HepG2 (cell line): Measurements from ENCODE around the gene LYRM4. TPM values are rescaled to one million over a fixed set of nuclear protein-coding genes. Genes with fewer than 3 reads are reported as not detected.

Experiments
- ATAC-seq: fragments of 200-7000 bp; cut with Tn5 transposase; 3 replicates; pipeline ENCODE4 v1.9.1; 2020; ENCODE audit warnings: mild to moderate bottlenecking, moderate library complexity
- BruUV-seq: library from RNA; stranded (reverse); fragments of 400-500 nt; replicated peaks from 2 replicates; lab custom pipeline; 2021; lab: Mats Ljungman, UMichigan
- CTCF ChIA-PET: fragments of 300-600 bp; formaldehyde crosslinking; extraction: SDS; loops from one replicate; lab custom pipeline; 2021; ENCODE audit warnings: low total read pairs, inconsistent platforms, low intra/inter-chr PET ratio; lab: Yijun Ruan, JAX
- POLR2A ChIA-PET: fragments of 350-600 bp; sonication (Branson Sonifier 250); formaldehyde crosslinking; loops from one replicate; lab custom pipeline; 2020; ENCODE audit warnings: antibody characterized with exemption, inconsistent platforms; lab: Yijun Ruan, JAX
- DNase-seq: peaks from one replicate; pipeline ENCODE4 v3.0.0-alpha.2; 2015; ENCODE audit warnings: low spot score
- FAIRE-seq: peaks from 3 replicates; lab custom pipeline; 2011; peaks lifted over from hg19 to GRCh38; lab: Jason Lieb, UNC
- H2AFZ ChIP-seq: one replicate; pipeline ENCODE4 v1.6.1; 2011; ENCODE audit warnings: low read length, inconsistent platforms
- H3K27ac ChIP-seq: fragments of 300-600 bp; 3 replicates; pipeline ENCODE4 v1.8.0; 2011; ENCODE audit warnings: mixed run types, mild to moderate bottlenecking, mixed read lengths, low read length, inconsistent platforms; ENCODE audit not compliant: insufficient read depth; ENCODE audit errors: extremely low read length
- H3K27me3 ChIP-seq, 2 experiments: fragments of 200-600 bp in 1 of 2; 2 replicates in 1 of 2; 3 replicates in 1 of 2; pipeline versions ENCODE4 v1.6.0 to v1.8.0; 2011; ENCODE audit warnings: low read length in 2 of 2, mild to moderate bottlenecking in 2 of 2, moderate library complexity in 2 of 2, inconsistent platforms in 1 of 2; ENCODE audit not compliant: insufficient read depth in 2 of 2, control insufficient read depth in 1 of 2
- H3K36me3 ChIP-seq, 2 experiments: fragments of 200-600 bp in 1 of 2; replicated peaks in 1 of 2; 2 replicates in 1 of 2; 3 replicates in 1 of 2; pipeline versions ENCODE4 v1.5.1 to v1.8.0; 2011; ENCODE audit warnings: low read length in 2 of 2, inconsistent platforms in 1 of 2; ENCODE audit not compliant: insufficient read depth in 2 of 2, control insufficient read depth in 1 of 2
- H3K4me1 ChIP-seq: 2 replicates; pipeline ENCODE4 v1.5.1; 2012; ENCODE audit warnings: low read length, inconsistent platforms; ENCODE audit not compliant: insufficient read depth
- H3K4me2 ChIP-seq: 2 replicates; pipeline ENCODE4 v1.6.0; 2011; ENCODE audit warnings: low read depth, low read length, inconsistent platforms
- H3K4me3 ChIP-seq, 3 experiments: fragments of 200-600 bp in 1 of 3; sonication (generic), shearing (Covaris generic) in 1 of 3; replicated peaks in 1 of 3; 2 replicates each; pipeline ENCODE4 v1.5.1; 2011 to 2016; ENCODE audit warnings: low read length in 3 of 3, inconsistent platforms in 2 of 3, low read depth in 2 of 3, mild to moderate bottlenecking in 2 of 3, control low read depth in 1 of 3, mixed read lengths in 1 of 3; ENCODE audit not compliant: insufficient read depth in 1 of 3
- H3K79me2 ChIP-seq: one replicate; pipeline ENCODE4 v1.6.1; 2011; ENCODE audit warnings: low read length, inconsistent platforms; ENCODE audit not compliant: insufficient read depth
- H3K9ac ChIP-seq: 2 replicates; pipeline ENCODE4 v1.6.0; 2011; ENCODE audit warnings: mild to moderate bottlenecking, low read depth, low read length, inconsistent platforms; ENCODE audit not compliant: insufficient read depth
- H3K9me3 ChIP-seq: 2 replicates; pipeline ENCODE4 v1.5.1; 2012; ENCODE audit warnings: mild to moderate bottlenecking, low read length
- H4K20me1 ChIP-seq: 2 replicates; pipeline ENCODE4 v1.6.0; 2011; ENCODE audit warnings: inconsistent platforms, mild to moderate bottlenecking, low read length, moderate library complexity; ENCODE audit not compliant: insufficient read depth
- RBM22 ChIP-seq: fragments of 200-400 bp; formaldehyde crosslinking; optimal IDR thresholded peaks from 2 replicates; pipeline ENCODE3; 2017; ENCODE audit warnings: mild to moderate bottlenecking, low read length, moderate library complexity
- SRSF4 ChIP-seq: fragments of 200-400 bp; formaldehyde crosslinking; IDR thresholded peaks from one replicate; pipeline ENCODE4 v1.6.1; 2018; ENCODE audit warnings: mild to moderate bottlenecking, low read depth, low read length, moderate library complexity; ENCODE audit not compliant: poor library complexity, severe bottlenecking
- TEF ChIP-seq: sonication (generic); formaldehyde crosslinking; IDR thresholded peaks from 2 replicates; pipeline ENCODE4 v1.5.0; 2020; ENCODE audit warnings: missing genetic modification reagents
- ZBTB39 ChIP-seq: sonication (generic); formaldehyde crosslinking; IDR thresholded peaks from 2 replicates; pipeline ENCODE4 v1.5.0; 2020; ENCODE audit warnings: missing genetic modification reagents
- ZNF263 ChIP-seq: sonication (generic); formaldehyde crosslinking; IDR thresholded peaks from 2 replicates; pipeline ENCODE4 v1.4.0; 2020; ENCODE audit warnings: missing genetic modification reagents
- ZNF296 ChIP-seq: sonication (generic); formaldehyde crosslinking; conservative IDR thresholded peaks from 2 replicates; pipeline ENCODE4 v1.5.0; 2020; ENCODE audit warnings: mild to moderate bottlenecking, missing genetic modification reagents
- ZNF7 ChIP-seq: IDR thresholded peaks from 2 replicates; pipeline ENCODE4 v1.6.1; 2016; ENCODE audit warnings: missing biosample characterization, missing genetic modification reagents
- WGBS: methylation state at CpG from one replicate; pipeline ENCODE4 v1.1.6; 2017; ENCODE audit warnings: low lambda C conversion rate; 5-methylcytosine and 5-hydroxymethylcytosine counted together
- in situ Hi-C: cut with HindIII; loops from 2 replicates; pipeline ENCODE4 v1.10.0; 2017; ENCODE audit warnings: low pct_unique_long_range_greater_than_20kb; ENCODE audit not compliant: extremely low pct_ligation_motif_present
- intact Hi-C: fragments of 100-400 bp; cut with micrococcal nuclease; formaldehyde crosslinking; loops from one replicate; pipeline ENCODE4 v1.10.0; 2022; ENCODE audit not compliant: unreplicated experiment
- polyA plus RNA-seq, 8 experiments: library from polyadenylated mRNA; depleted of rRNA in 3 of 8; stranded (reverse) in 7 of 8; unstranded in 1 of 8; fragments of >200 nt; fragmentation: Illumina TruSeq in 4 of 8; extraction: Trizol in 4 of 8; gene quantifications; 2 replicates each; pipeline versions ENCODE4 v1.2.1 to v1.2.3, GENCODE V29; 2011 to 2016; ENCODE audit warnings: low read depth in 4 of 8, missing spikeins in 1 of 8, mixed read lengths in 1 of 8; ENCODE audit not compliant: insufficient read depth in 1 of 8
- total RNA-seq, 5 experiments: library from RNA; depleted of rRNA; stranded (reverse); fragments of >200 nt; fragmentation: Illumina TruSeq; extraction: Trizol; gene quantifications; 2 replicates each; pipeline ENCODE4 v1.2.3, GENCODE V29; 2016; ENCODE audit warnings: low read depth in 1 of 5
- TF ChIP-seq, protein P1 (sequence below): sonication (generic); formaldehyde crosslinking; IDR thresholded peaks from 2 replicates; pipeline ENCODE4 v1.4.0; 2020; ENCODE audit warnings: missing genetic modification reagents, borderline replicate concordance

Gene LYRM4
- total and polyA plus RNA-seq, 2 of the 13 experiments (the other 11 are each of a cell fraction or from before 2014, with no cell fraction given) = 64.6 to 67.5 TPM

GRCh38 chr6:5184218-5184617, 76.5 kb downstream of the LYRM4 start (continued):
- no peak for TF ChIP-seq TEF (CRISPR knock-in tag)
- no peak for TF ChIP-seq ZNF296
- no peak for TF ChIP-seq ZNF7 (CRISPR knock-in tag)
- TF ChIP-seq ZBTB39 = no peak
- no peak for TF ChIP-seq ZNF263 (CRISPR knock-in tag)
- TF ChIP-seq, protein P1, sequence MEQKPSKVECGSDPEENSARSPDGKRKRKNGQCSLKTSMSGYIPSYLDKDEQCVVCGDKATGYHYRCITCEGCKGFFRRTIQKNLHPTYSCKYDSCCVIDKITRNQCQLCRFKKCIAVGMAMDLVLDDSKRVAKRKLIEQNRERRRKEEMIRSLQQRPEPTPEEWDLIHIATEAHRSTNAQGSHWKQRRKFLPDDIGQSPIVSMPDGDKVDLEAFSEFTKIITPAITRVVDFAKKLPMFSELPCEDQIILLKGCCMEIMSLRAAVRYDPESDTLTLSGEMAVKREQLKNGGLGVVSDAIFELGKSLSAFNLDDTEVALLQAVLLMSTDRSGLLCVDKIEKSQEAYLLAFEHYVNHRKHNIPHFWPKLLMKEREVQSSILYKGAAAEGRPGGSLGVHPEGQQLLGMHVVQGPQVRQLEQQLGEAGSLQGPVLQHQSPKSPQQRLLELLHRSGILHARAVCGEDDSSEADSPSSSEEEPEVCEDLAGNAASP (CRISPR knock-in tag) = no peak

DNA sequence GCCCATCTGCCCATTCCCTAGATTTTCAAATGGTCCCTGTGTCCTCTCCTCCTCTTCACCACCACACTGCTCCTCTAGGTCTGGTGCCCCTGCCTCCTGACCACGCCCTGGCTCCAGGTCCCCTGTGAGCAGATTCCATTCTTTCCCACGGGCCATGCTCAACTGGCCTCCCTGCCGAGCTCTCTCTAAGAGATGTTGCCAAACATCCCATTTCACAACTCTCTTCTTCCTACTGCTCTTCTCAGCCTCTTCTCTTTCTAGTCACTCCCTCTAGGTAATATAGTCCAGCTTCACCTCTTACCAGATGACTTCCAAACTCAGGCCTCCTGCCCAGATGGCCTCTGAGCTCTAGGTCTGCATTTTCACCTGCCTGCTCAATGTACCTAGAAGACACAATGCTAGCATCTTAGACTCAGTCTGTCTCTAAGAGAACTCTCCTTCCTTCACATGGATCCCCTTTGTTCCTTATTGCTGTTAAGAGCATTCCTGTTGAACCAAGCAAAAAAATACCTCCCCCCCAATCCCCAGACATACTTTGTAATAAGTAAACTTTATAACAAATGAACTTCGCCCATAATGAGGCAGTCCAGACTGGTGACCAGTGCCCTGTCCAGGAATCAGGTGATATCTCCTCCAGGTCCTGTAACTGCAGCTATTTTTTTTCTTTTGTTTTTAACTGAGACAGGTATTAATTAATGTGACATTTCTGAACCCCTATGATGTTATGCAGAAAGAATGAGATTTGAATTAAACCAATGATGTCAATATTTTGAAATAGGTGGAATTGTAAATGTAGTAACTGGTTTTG, 79.0 kb downstream of the LYRM4 start:
- POLR2A ChIA-PET = no interaction called here
- Histone ChIP-seq H3K9me3 (no peaks in the 10 kb centered on the region), H3K79me2 (peaks cover 2% of the 10 kb centered on the region), H3K4me2 (no peak overlapping the region), H3K27me3 (no peaks in the 10 kb centered on the region)
- ATAC-seq (no peak), DNase-seq (no peak)
- no TSS peak for BruUV-seq
- peak; percentile 64 for TF ChIP-seq RBM22
- TF ChIP-seq SRSF4 = no peak
- TF ChIP-seq, all 625 proteins: peak for 1
- Histone ChIP-seq H3K27ac (no peak overlapping the region), H3K4me1 (peaks cover 4% of the 10 kb centered on the region; the same call in 1 of the 2 replicates), H3K4me3 (no peak overlapping the region), H3K36me3 (peaks cover 2 to 9% of the 10 kb centered on the region in 2 experiments; a peak in 2 of 5 replicates), H2AFZ (no peak overlapping the region), H3K9ac (no peak overlapping the region), H4K20me1 (no peaks in the 10 kb centered on the region)
- intact Hi-C loops = no loop called here
- no peak for FAIRE-seq
- CTCF ChIA-PET = no interaction called here
- in situ Hi-C loops = no loop called here
- 94% methylated on average over 4 of the region's 4 CpGs for WGBS
